Subcutaneous adipose tissue (tissue), 4 donors: ENCODE data around the gene TCF25. TPM values are rescaled to one million over a fixed set of nuclear protein-coding genes. Genes with fewer than 3 reads are reported as not detected.

ENCODE experiments used
- CTCF ChIP-seq: fragments of 450-650 bp; IDR thresholded peaks from one replicate; pipeline ENCODE4 v1.5.1; 2016; ENCODE audit warnings: low read depth, mild to moderate bottlenecking, control low read depth, antibody characterized with exemption, moderate library complexity
- total RNA-seq, 4 donors: library from RNA; depleted of rRNA; stranded (reverse); fragments of >200 nt; gene quantifications; one replicate each; pipeline ENCODE4 v1.1.0, GENCODE V29; 2016

The TCF25 gene
- total RNA-seq, 4 donors from 2014 or later: 147 to 240 (median 148) TPM

DNA sequence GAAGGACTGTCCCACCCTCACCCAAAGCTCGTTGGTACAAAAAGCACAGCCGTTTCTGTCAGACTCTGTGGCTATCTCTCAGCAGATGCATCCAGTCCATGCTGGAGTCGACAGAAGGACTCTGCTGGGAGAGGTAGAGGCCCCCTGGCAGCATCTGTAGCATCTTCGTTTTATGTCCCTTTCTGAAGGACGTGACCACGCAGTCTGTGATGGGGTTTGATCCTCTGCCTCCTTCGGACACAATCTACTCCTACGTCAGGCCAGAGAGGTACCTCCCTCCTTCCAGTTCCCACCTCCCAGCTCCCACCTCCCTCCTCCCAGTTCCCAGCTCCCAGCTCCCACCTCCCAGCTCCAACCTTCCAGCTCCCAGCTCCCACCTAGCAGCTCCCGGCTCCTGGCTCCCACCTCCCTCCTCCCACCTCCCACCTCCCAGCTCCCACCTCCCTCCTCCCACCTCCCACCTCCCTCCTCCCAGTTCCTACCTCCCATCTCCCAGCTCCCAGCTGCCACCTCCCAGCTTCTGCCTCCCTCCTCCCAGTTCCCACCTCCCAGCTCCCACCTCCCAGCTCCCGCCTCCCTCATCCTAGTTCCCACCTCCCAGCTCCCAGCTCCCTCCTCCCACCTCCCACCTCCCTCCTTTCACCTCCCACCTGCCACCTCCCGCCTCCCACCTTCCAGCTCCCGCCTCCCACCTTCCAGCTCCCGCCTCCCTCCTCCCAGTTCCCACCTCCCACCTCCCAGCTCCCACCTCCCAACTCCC, 33.8 kb downstream of the TCF25 start:
- TF ChIP-seq CTCF: no peak

DNA sequence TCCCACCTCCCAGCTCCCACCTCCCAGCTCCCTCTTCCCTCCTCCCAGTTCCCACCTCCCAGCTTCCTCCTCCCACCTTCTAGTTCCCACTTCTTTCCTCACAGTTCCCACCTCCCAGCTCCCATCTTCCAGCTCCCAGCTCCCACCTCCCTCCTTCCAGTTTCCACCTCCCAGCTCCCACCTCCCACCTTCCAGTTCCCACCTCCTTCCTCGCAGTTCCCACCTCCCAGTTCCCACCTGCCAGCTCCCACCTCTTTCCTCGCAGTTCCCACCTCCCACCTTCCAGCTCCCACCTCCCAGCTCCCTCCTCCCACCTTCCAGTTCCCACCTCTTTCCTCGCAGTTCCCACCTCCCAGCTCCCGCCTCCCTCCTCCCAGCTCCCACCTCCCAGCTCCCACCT, 34.8 kb downstream of the TCF25 start:
- TF ChIP-seq CTCF: no peak

GRCh38 chr16:89909777-89910716, 36.7 kb downstream of the TCF25 start:
- no peak for TF ChIP-seq CTCF

GRCh38 chr16:89910717-89911354, 37.4 kb downstream of the TCF25 start:
- no peak for TF ChIP-seq CTCF

DNA sequence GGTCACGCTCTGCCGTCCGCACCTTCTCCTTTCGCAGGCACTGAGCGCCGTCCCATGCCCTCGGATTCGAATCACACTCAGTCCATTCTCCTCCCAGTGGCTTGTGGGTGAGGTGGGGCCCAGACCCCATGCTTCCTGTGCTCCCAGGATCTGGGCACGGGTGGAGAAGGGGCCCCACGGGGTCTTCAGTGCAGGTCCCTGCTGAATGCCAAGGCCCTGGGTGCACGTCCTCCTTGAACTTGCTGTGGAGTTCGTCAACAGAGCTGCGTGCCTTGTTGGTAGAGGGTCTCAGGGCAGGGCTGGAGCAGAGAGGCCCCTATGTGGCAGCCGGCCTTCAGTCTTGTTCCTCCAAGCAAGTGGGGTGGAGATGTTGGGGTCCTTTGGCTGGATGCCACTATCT, 38.0 kb downstream of the TCF25 start:
- no peak for TF ChIP-seq CTCF

- no peak for TF ChIP-seq CTCF
Observed at GRCh38 chr16:89912143-89912542, 38.8 kb downstream of the TCF25 start.

DNA sequence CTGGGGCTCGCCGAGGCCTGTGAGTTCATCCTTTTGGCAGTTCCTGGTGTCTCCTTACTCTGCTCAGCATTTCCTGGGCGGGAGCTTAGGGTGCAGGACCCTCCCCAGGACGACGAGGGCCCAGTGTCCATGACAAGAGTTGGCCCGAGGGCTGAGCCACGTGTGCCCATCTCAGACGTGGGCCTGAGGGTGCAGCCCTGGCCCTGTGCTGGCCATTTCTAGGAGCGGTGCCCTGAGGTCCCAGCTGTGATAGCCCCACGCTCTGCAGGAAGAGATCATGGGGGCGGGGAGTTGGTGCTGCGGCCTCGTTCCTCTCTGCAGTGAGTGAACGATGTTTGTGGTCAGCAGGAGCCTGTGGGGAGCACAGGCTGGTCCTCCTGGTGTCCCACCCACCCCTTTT, 39.2 kb downstream of the TCF25 start:
- no peak for TF ChIP-seq CTCF
